ENCODE measurements around the gene RNF126.

RNF126 gene

DNA sequence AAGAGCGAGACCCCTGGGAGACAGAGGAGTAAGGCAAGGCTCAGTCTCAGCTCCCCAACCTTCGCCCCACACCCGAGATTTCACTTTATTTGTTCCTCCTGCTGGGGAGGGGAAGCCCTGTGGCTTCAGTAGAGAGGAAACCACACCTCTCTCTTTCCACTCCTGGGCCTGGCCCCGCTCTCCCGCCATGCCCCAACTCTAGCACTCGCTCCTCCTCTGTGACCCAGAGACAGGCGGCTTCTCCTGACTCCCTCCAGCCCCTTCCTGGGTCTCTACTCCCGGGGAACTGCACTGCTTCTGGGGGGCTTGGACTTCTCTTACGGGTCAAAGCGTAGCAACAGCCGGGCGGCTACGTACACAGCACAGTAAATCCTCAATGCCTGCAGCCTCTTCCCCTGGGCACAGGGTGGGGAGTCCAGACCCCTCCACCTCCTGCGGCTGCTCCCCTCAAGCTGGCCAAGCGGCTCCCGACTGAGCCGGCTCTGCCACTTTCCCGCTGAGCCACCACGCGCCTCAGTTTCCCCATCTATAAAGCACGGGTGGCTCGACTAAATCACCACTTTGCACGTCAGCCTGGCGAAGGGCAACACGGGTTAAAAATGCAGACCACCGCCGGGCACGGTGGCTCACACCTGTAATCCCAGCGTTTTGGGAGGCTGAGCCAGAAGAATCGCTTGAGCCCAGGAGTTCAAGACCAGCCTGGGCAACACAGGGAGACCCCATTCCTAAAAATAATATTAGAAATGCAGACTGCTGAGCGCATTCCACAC, 1.4 kb downstream of the RNF126 start:
- Histone ChIP-seq H3K4me3 (peak overlapping the region; percentile 90), H3K27ac (peak overlapping the region; percentile 88 to 94)
- no peak for DNase-seq (ENCODE audit: low spot score)
- TF ChIP-seq, protein P1, sequence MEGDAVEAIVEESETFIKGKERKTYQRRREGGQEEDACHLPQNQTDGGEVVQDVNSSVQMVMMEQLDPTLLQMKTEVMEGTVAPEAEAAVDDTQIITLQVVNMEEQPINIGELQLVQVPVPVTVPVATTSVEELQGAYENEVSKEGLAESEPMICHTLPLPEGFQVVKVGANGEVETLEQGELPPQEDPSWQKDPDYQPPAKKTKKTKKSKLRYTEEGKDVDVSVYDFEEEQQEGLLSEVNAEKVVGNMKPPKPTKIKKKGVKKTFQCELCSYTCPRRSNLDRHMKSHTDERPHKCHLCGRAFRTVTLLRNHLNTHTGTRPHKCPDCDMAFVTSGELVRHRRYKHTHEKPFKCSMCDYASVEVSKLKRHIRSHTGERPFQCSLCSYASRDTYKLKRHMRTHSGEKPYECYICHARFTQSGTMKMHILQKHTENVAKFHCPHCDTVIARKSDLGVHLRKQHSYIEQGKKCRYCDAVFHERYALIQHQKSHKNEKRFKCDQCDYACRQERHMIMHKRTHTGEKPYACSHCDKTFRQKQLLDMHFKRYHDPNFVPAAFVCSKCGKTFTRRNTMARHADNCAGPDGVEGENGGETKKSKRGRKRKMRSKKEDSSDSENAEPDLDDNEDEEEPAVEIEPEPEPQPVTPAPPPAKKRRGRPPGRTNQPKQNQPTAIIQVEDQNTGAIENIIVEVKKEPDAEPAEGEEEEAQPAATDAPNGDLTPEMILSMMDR (IDR thresholded peaks at IDR 0.05) = no peak

DNA sequence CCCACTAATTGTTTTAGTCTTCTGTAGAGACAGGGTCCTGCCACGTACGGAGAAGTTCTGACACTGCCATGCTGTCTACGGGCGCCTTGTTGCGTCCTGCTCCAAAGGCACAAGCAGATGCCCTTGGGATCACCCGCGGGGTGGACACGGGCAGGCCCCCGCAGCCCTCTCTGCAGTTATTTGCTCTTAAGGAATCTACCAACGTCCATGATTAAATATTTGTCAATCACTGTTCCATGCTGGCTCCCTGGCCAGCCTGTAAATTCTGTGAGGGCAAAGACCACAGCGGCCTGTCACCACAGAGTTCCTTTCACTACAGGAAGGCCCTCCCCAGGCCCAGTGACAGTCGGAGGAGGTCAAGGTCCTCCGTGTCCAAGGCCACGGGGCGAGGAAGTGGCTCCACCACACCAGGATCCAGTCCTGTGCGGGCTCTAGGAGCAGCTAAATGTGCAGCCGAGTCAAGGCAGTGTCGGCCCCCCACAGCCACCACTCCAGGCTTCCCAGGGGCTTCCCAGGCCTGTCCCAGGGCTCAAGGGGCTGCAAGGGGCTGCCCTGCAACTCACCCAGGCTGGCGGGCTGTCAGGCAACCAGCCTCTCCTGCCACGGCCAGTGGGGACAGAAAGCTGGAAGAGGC, 2.1 kb downstream of the RNF126 start:
- Histone ChIP-seq H3K27ac (peak overlapping the region in 1 of 2 donors; percentile 94), H3K4me3 (peak overlapping the region; percentile 90)
- DNase-seq (ENCODE audit: low spot score) = no peak
- TF ChIP-seq, protein P1 (IDR thresholded peaks at IDR 0.05) = no peak

DNA sequence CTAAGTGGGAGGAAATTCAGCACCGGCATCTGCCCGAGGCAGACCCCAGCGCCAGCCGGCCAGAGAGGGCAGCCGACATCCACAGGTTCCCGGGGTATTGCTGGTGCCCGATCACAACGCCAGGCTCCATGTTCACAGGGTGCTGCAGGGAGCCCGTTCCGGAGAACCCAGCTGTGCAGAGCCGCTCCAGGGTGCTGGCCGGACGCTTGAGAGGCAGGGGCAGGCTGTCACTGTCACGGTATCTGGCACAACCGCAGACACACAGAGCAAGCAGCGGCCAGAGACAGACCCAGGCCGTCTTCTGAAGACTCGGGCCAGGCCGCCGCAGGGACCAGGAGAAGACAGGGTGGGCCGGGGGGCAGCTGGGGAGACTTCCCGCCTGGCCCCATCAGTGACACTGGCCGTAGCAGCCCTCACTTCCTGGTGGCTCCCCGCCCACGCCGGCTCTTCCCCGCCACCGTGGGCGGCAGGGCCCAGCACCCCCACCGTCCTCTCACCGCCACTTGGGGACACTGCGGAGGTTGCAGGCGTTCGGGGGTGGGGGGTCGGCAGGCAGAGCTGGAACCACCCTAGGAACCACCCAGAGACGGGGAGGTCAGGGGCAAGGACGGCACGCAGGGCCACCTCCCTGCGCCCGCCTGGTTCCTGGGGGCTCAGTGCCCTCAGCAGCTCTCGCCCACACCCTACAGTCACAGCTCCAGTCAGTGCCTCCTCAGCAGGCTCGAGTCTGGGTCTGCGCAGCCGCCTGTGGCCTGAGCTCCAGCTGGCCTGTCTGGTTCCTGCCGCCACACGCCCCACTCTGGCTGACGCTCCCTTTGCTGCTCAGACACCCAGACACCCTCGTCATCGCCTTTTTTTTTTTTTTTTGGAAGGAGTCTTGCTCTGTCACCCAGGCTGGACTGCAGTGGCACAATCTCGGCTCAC, 3.8 kb downstream of the RNF126 start:
- TF ChIP-seq, protein P1 (IDR thresholded peaks at IDR 0.05) = no peak
- H3K27ac ChIP-seq = peak overlapping the region in 1 of 2 donors; percentile 40
- DNase-seq (ENCODE audit: low spot score) = no peak
- peak overlapping the region; percentile 42 for H3K4me3 ChIP-seq

DNA sequence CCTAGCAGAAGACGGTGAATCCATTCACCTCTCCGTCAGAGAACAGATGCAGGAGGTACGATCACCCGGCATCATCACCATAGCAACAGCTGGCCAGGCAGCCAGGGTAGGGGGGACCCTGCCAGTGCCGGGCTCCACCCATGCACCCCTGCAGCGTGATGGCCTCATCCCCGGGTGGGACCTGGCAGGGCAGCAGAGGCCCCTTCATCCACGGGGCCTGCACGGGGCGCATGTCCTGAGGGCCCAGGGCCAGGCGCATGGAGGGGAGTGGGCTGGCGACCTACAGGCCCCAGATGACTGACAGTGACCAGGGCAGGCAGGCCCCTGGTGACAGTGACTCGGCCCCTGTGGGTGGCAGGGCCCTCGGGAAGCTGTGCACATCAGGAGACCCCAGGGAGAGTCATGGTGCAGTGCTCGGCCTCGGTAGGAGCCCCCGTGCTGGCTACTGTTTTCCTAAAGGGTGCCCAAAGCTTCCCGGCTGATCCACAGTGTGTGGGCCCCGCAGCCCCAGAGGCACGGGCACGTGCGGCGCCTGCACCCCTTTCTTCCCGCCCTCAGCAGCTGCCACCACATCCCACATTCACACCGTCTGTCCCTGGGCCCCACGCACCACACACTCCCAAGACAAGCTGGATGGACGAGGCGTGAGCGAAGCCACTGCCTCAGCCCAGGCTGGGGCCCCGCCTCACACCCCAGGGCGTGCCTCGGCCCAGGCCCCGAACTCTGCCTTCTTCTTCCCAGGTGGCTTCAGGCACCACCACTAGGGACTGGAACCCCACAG, 4.8 kb downstream of the RNF126 start:
- Histone ChIP-seq H3K4me3 (no peak overlapping the region), H3K27ac (no peak overlapping the region)
- no peak for DNase-seq (ENCODE audit: low spot score)
- TF ChIP-seq, protein P1 (IDR thresholded peaks at IDR 0.05) = no peak

DNA sequence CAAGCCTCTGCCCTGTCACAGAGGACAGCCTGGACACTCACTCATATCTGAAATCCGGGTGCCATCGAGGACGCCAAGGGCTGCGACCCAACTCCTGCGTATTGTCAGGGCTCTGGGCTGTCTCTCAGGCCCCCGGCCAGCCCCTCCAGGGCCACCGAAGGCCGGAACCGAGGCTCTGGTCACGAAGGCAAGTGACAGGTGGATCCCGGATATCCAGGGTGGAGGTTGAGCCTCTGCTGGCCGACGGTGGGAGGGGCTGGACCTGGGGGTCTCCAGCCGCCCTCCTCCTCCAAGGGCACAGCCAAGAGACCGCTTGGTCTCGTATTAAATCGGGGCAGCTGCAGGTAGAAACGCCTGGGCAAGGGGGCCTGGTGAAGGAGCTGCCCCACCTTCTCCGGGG, 5.4 kb downstream of the RNF126 start:
- no peak overlapping the region for H3K27ac ChIP-seq
- no peak overlapping the region for H3K4me3 ChIP-seq
- DNase-seq (ENCODE audit: low spot score) = no peak
- TF ChIP-seq, protein P1 (IDR thresholded peaks at IDR 0.05) = no peak

DNA sequence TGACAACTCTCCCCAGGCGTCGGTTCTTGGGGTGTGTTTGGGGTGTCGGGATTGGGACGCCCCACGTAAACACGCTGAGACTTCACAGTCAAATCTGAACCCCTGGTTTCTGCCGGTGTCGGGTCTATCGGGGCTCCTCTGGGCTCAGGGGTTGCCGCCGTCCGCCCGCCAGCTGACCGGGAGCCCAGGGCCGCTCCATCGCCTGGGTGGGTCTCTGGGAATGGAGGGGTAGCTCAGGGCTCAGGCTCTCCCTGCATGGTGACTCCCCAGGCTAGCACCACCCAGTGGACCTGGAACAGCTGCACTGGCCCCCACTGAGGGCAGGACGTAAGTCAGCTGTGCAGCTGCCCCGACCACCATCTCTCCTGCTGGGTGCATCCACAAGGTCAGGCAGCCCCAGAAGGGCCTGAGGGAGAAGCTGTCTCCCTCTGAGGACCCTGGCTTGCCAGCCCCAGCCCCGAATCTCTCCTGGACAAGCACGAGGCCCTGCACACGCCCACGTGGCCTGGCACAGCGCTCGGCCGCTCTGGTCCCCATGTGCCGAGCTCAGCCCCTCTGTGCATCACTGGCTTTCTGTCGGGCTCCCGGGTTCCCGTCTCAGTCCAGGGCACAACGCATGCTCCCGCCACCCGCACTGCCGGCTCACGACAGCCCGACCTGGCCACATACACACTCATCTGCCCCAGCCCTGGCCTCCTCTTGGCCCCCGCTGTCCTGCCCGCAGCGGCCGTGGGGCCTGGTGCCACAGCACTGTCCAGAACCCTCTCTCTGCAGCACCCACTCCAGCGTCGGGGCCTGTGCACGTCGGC, 6.1 kb downstream of the RNF126 start:
- Histone ChIP-seq H3K4me3 (no peak overlapping the region), H3K27ac (no peak overlapping the region)
- DNase-seq (ENCODE audit: low spot score) = no peak
- TF ChIP-seq, protein P1 (IDR thresholded peaks at IDR 0.05) = no peak
